PC-3 (cell line): ENCODE results near the gene DHDH.

Experiments used
- EZH2 ChIP-seq: fragments of 300-600 bp; sonication (generic); IDR thresholded peaks from one replicate; pipeline ENCODE4 v1.6.1; 2017; ENCODE audit warnings: antibody characterized with exemption, mild to moderate bottlenecking, low read length; ENCODE audit not compliant: unreplicated experiment
- EZH2phosphoT487 ChIP-seq: fragments of 300-600 bp; sonication (generic); IDR thresholded peaks from 2 replicates; pipeline ENCODE4 v1.6.1; 2018; ENCODE audit warnings: mild to moderate bottlenecking, antibody characterized with exemption, low read length, borderline replicate concordance
- TF ChIP-seq, protein P1 (sequence below): fragments of 300-600 bp; sonication (generic); conservative IDR thresholded peaks from 2 replicates; pipeline ENCODE4 v1.5.1; 2017; ENCODE audit warnings: antibody characterized with exemption, low read depth, mild to moderate bottlenecking, low read length

DNA sequence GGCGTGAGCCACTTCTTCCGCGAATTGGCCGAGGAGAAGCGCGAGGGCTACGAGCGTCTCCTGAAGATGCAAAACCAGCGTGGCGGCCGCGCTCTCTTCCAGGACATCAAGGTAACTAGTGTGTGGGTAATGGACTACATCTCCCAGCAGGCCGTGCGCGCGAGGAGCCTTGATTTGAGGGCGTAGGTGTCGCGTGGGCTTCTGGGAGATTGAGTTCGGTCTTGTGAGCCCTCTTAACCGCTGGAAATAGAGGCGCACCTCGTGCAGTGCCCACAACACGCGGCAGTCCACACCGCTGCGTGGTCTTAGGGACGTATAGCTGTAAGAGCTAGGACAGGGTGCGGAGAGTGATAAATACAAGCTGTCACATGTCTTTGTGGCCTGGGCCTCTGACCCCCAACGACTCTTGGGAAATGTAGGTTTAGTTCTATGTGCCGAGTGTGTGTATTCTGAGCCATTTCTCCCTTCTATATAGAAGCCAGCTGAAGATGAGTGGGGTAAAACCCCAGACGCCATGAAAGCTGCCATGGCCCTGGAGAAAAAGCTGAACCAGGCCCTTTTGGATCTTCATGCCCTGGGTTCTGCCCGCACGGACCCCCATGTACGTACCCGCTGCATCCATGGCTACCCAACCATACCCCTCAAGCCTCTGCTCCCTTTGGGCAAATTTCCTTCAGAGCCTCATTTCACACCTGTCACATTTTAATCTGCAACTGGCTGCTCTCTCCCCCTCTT, 32.5 kb downstream of the DHDH start:
- TF ChIP-seq, protein P1, sequence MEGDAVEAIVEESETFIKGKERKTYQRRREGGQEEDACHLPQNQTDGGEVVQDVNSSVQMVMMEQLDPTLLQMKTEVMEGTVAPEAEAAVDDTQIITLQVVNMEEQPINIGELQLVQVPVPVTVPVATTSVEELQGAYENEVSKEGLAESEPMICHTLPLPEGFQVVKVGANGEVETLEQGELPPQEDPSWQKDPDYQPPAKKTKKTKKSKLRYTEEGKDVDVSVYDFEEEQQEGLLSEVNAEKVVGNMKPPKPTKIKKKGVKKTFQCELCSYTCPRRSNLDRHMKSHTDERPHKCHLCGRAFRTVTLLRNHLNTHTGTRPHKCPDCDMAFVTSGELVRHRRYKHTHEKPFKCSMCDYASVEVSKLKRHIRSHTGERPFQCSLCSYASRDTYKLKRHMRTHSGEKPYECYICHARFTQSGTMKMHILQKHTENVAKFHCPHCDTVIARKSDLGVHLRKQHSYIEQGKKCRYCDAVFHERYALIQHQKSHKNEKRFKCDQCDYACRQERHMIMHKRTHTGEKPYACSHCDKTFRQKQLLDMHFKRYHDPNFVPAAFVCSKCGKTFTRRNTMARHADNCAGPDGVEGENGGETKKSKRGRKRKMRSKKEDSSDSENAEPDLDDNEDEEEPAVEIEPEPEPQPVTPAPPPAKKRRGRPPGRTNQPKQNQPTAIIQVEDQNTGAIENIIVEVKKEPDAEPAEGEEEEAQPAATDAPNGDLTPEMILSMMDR = no peak
- TF ChIP-seq EZH2phosphoT487 (no peak), EZH2 (no peak)
